Hepatocyte (in vitro differentiated cells): Measurements from ENCODE around the gene CLDN11. TPM values are rescaled to one million over a fixed set of nuclear protein-coding genes. Genes with fewer than 3 reads are reported as not detected.

ENCODE experiments used
- DNase-seq: peaks from one replicate; pipeline ENCODE4 v3.0.0-alpha.2; 2016; ENCODE audit warnings: low spot score
- H2AFZ ChIP-seq: fragments of 200-600 bp; sonication (generic); 2 replicates; pipeline ENCODE4 v1.6.0; 2016; ENCODE audit warnings: antibody characterized with exemption, mild to moderate bottlenecking
- H3K27ac ChIP-seq: fragments of 200-600 bp; sonication (generic); 2 replicates; pipeline ENCODE4 v1.5.1; 2016; ENCODE audit warnings: mild to moderate bottlenecking
- H3K27me3 ChIP-seq: fragments of 200-600 bp; sonication (generic); 2 replicates; pipeline ENCODE4 v1.6.1; 2016
- H3K36me3 ChIP-seq: fragments of 200-600 bp; sonication (generic); replicated peaks from 2 replicates; pipeline ENCODE4 v1.5.1; 2016; ENCODE audit warnings: low read depth; ENCODE audit not compliant: insufficient read depth
- H3K4me1 ChIP-seq: fragments of 200-600 bp; sonication (generic); 2 replicates; pipeline ENCODE4 v1.5.1; 2016; ENCODE audit warnings: mild to moderate bottlenecking, moderate library complexity; ENCODE audit not compliant: insufficient read depth
- H3K4me2 ChIP-seq: fragments of 200-600 bp; sonication (generic); 2 replicates; pipeline ENCODE4 v1.6.0; 2016
- H3K4me3 ChIP-seq: fragments of 200-600 bp; sonication (generic); 2 replicates; pipeline ENCODE4 v1.5.1; 2016; ENCODE audit warnings: mild to moderate bottlenecking
- H3K79me2 ChIP-seq: fragments of 200-600 bp; sonication (generic); 2 replicates; pipeline ENCODE4 v1.6.0; 2017; ENCODE audit warnings: mild to moderate bottlenecking
- H3K9me2 ChIP-seq: fragments of 200-600 bp; sonication (generic); replicated peaks from 2 replicates; pipeline ENCODE4 v1.6.0; 2017; ENCODE audit warnings: mild to moderate bottlenecking; ENCODE audit not compliant: insufficient read depth
- H3K9me3 ChIP-seq: fragments of 200-600 bp; sonication (generic); 2 replicates; pipeline ENCODE4 v1.5.1; 2016; ENCODE audit warnings: low read depth, mild to moderate bottlenecking
- H4K20me1 ChIP-seq: fragments of 200-600 bp; sonication (generic); 2 replicates; pipeline ENCODE4 v1.6.0; 2016; ENCODE audit warnings: mild to moderate bottlenecking; ENCODE audit not compliant: insufficient read depth, poor library complexity, severe bottlenecking
- CTCF ChIP-seq: fragments of 200-600 bp; sonication (generic); IDR thresholded peaks from 2 replicates; pipeline ENCODE4 v1.5.1; 2016; ENCODE audit warnings: antibody characterized with exemption, mild to moderate bottlenecking; ENCODE audit not compliant: poor library complexity
- EZH2 ChIP-seq: fragments of 200-600 bp; sonication (generic); IDR thresholded peaks from 2 replicates; pipeline ENCODE4 v1.6.1; 2016; ENCODE audit warnings: antibody characterized with exemption, mild to moderate bottlenecking, borderline replicate concordance
- EZH2phosphoT487 ChIP-seq: fragments of 200-600 bp; sonication (generic); IDR thresholded peaks from one replicate; pipeline ENCODE4 v1.6.1; 2018; ENCODE audit warnings: antibody characterized with exemption, mild to moderate bottlenecking, low read depth, moderate library complexity; ENCODE audit not compliant: unreplicated experiment, severe bottlenecking
- WGBS: methylation state at CpG from one replicate; pipeline ENCODE4 v1.1.6; 2016; ENCODE audit warnings: low lambda C conversion rate; ENCODE audit errors: missing lambda C conversion rate; 5-methylcytosine and 5-hydroxymethylcytosine counted together
- polyA plus RNA-seq: library from polyadenylated mRNA; unstranded; fragments of >200 nt; fragmentation: Nextera tagmentation; extraction: Ambion mirVana; gene quantifications from 2 replicates; pipeline ENCODE4 v1.2.1, GENCODE V29; 2016
- total RNA-seq: library from RNA; depleted of rRNA; stranded (reverse); fragments of >200 nt; gene quantifications from 2 replicates; pipeline ENCODE4 v1.2.3, GENCODE V29; 2014

CLDN11 gene
- total and polyA plus RNA-seq, 2 experiments from 2014 or later = 7.7 to 29.5 TPM

GRCh38 chr3:170440344-170440743, 21.7 kb downstream of the CLDN11 start:
- TF ChIP-seq EZH2 = no peak
- TF ChIP-seq EZH2phosphoT487 = no peak
- TF ChIP-seq CTCF = no peak
- WGBS = 100% methylated on average over 2 of the region's 2 CpGs
- H3K4me2 ChIP-seq = no peak overlapping the region
- no peaks in the 10 kb centered on the region for H3K9me3 ChIP-seq
- H3K4me1 ChIP-seq = no peaks in the 10 kb centered on the region
- H2AFZ ChIP-seq = no peak overlapping the region
- no peaks in the 10 kb centered on the region for H3K27me3 ChIP-seq
- no peaks in the 10 kb centered on the region for H3K36me3 ChIP-seq
- no peak overlapping the region for H3K27ac ChIP-seq
- no peak overlapping the region for H3K4me3 ChIP-seq
- H3K9me2 ChIP-seq = no peaks in the 10 kb centered on the region
- no peaks in the 10 kb centered on the region for H4K20me1 ChIP-seq
- H3K79me2 ChIP-seq = no peaks in the 10 kb centered on the region
- no peak for DNase-seq

GRCh38 chr3:170441412-170441811, 22.7 kb downstream of the CLDN11 start:
- no peaks in the 10 kb centered on the region for H3K4me1 ChIP-seq
- no peaks in the 10 kb centered on the region for H3K9me3 ChIP-seq
- H3K36me3 ChIP-seq = no peaks in the 10 kb centered on the region
- no peak for DNase-seq
- H2AFZ ChIP-seq = no peak overlapping the region
- H3K27me3 ChIP-seq = no peaks in the 10 kb centered on the region
- no peak overlapping the region for H3K4me3 ChIP-seq
- no peaks in the 10 kb centered on the region for H3K9me2 ChIP-seq
- no peak overlapping the region for H3K27ac ChIP-seq
- TF ChIP-seq EZH2phosphoT487 (no peak), CTCF (no peak), EZH2 (no peak)
- no peaks in the 10 kb centered on the region for H4K20me1 ChIP-seq
- H3K4me2 ChIP-seq = no peak overlapping the region
- no peaks in the 10 kb centered on the region for H3K79me2 ChIP-seq
- 95% methylated on average over 4 of the region's 4 CpGs for WGBS

GRCh38 chr3:170442947-170443346, 24.3 kb downstream of the CLDN11 start:
- DNase-seq = no peak
- Histone ChIP-seq H3K9me2 (no peaks in the 10 kb centered on the region), H3K27ac (no peak overlapping the region), H4K20me1 (no peaks in the 10 kb centered on the region), H3K27me3 (no peaks in the 10 kb centered on the region), H3K36me3 (no peaks in the 10 kb centered on the region), H2AFZ (no peak overlapping the region), H3K79me2 (no peaks in the 10 kb centered on the region), H3K4me1 (no peaks in the 10 kb centered on the region), H3K9me3 (no peaks in the 10 kb centered on the region), H3K4me3 (no peak overlapping the region), H3K4me2 (no peak overlapping the region)
- no peak for TF ChIP-seq CTCF
- TF ChIP-seq EZH2 = no peak
- TF ChIP-seq EZH2phosphoT487 = no peak

- Histone ChIP-seq H3K9me3 (no peaks in the 10 kb centered on the region), H3K4me3 (no peak overlapping the region), H2AFZ (no peak overlapping the region), H3K4me1 (no peaks in the 10 kb centered on the region), H4K20me1 (no peaks in the 10 kb centered on the region), H3K79me2 (no peaks in the 10 kb centered on the region), H3K36me3 (no peaks in the 10 kb centered on the region), H3K27me3 (no peaks in the 10 kb centered on the region), H3K4me2 (no peak overlapping the region), H3K9me2 (no peaks in the 10 kb centered on the region), H3K27ac (no peak overlapping the region)
- TF ChIP-seq EZH2 = no peak
- no peak for TF ChIP-seq EZH2phosphoT487
- TF ChIP-seq CTCF = no peak
- no peak for DNase-seq
Measured at GRCh38 chr3:170443457-170443856, 24.8 kb downstream of the CLDN11 start.
